WTC11 (cell line): ENCODE data around the gene PXYLP1. TPM values are rescaled to one million over a fixed set of nuclear protein-coding genes. Genes with fewer than 3 reads are reported as not detected.

Source experiments
- ATAC-seq: fragments of 200-7000 bp; cut with Tn5 transposase; 2 replicates; pipeline ENCODE4 v1.10.0; 2021; ENCODE audit warnings: mild to moderate bottlenecking, moderate library complexity
- CTCF ChIA-PET: fragments of 300-600 bp; sonication (Branson Sonifier 250); formaldehyde crosslinking; loops from one replicate; lab custom pipeline; 2021; ENCODE audit warnings: antibody characterized with exemption; lab: Charles Lee
- POLR2A ChIA-PET: fragments of 350-600 bp; sonication (Branson Sonifier 250); formaldehyde crosslinking; loops from one replicate; lab custom pipeline; 2021; ENCODE audit warnings: antibody characterized with exemption; lab: Charles Lee
- DNase-seq: peaks from one replicate; pipeline ENCODE4 v3.0.0; 2021; ENCODE audit warnings: low spot score
- H3K27ac Mint-ChIP-seq: 2 replicates; pipeline ENCODE4 v1.8.0; 2021; ENCODE audit warnings: mixed read lengths
- H3K27me3 Mint-ChIP-seq: 2 replicates; pipeline ENCODE4 v1.8.0; 2021; ENCODE audit warnings: low read depth, mild to moderate bottlenecking, moderate library complexity, mixed read lengths
- H3K36me3 Mint-ChIP-seq: 2 replicates; pipeline ENCODE4 v1.8.0; 2021; ENCODE audit warnings: mixed read lengths
- H3K4me1 Mint-ChIP-seq: 2 replicates; pipeline ENCODE4 v1.8.0; 2022; ENCODE audit warnings: mixed read lengths
- H3K4me3 Mint-ChIP-seq: 2 replicates; pipeline ENCODE4 v1.8.0; 2021; ENCODE audit warnings: mild to moderate bottlenecking, moderate library complexity, mixed read lengths
- H3K9me3 Mint-ChIP-seq: 2 replicates; pipeline ENCODE4 v1.8.0; 2021; ENCODE audit warnings: mixed read lengths
- ATF1 ChIP-seq: sonication (generic); formaldehyde crosslinking; IDR thresholded peaks from 2 replicates; pipeline ENCODE4 v1.8.1; 2023; ENCODE audit warnings: mild to moderate bottlenecking, moderate library complexity, missing genetic modification reagents
- EMX1 ChIP-seq: fragments of 250-450 bp; sonication (Bioruptor Pico); IDR thresholded peaks from 2 replicates; pipeline ENCODE4 v1.8.0; 2021; ENCODE audit warnings: mild to moderate bottlenecking
- ETV6 ChIP-seq: sonication (generic); formaldehyde crosslinking; IDR thresholded peaks from 2 replicates; pipeline ENCODE4 v1.8.1; 2022; ENCODE audit warnings: mild to moderate bottlenecking, missing genetic modification reagents
- GABPB1 ChIP-seq: sonication (generic); formaldehyde crosslinking; IDR thresholded peaks from 2 replicates; pipeline ENCODE4 v1.8.1; 2023; ENCODE audit warnings: mild to moderate bottlenecking, missing genetic modification reagents
- KAT7 ChIP-seq: sonication (generic); formaldehyde crosslinking; IDR thresholded peaks from 2 replicates; pipeline ENCODE4 v1.8.1; 2023; ENCODE audit warnings: missing genetic modification reagents, mild to moderate bottlenecking, borderline replicate concordance
- NFE2L1 ChIP-seq: sonication (generic); formaldehyde crosslinking; IDR thresholded peaks from 2 replicates; pipeline ENCODE4 v1.8.1; 2023; ENCODE audit warnings: missing genetic modification reagents
- NR1H2 ChIP-seq: sonication (generic); formaldehyde crosslinking; IDR thresholded peaks from 2 replicates; pipeline ENCODE4 v1.9.0; 2021; ENCODE audit warnings: mild to moderate bottlenecking, moderate library complexity, missing genetic modification reagents
- NR3C1 ChIP-seq: sonication (generic); formaldehyde crosslinking; conservative IDR thresholded peaks from 2 replicates; pipeline ENCODE4 v1.8.1; 2023; ENCODE audit warnings: low read depth, mild to moderate bottlenecking, missing genetic modification reagents
- OVOL2 ChIP-seq: fragments of 250-450 bp; sonication (Bioruptor Pico); IDR thresholded peaks from 2 replicates; pipeline ENCODE4 v1.9.0; 2021; ENCODE audit warnings: mild to moderate bottlenecking, borderline replicate concordance
- SP1 ChIP-seq: sonication (generic); formaldehyde crosslinking; conservative IDR thresholded peaks from 2 replicates; pipeline ENCODE4 v1.8.1; 2022; ENCODE audit warnings: missing genetic modification reagents
- ZBTB21 ChIP-seq: sonication (generic); formaldehyde crosslinking; IDR thresholded peaks from 2 replicates; pipeline ENCODE4 v1.8.1; 2023; ENCODE audit warnings: mild to moderate bottlenecking, missing genetic modification reagents, borderline replicate concordance
- ZNF121 ChIP-seq: sonication (generic); formaldehyde crosslinking; IDR thresholded peaks from 2 replicates; pipeline ENCODE4 v1.8.0; 2023; ENCODE audit warnings: missing genetic modification reagents
- ZNF232 ChIP-seq: sonication (generic); formaldehyde crosslinking; IDR thresholded peaks from 2 replicates; pipeline ENCODE4 v1.8.0; 2022; ENCODE audit warnings: mild to moderate bottlenecking, missing genetic modification reagents
- ZNF396 ChIP-seq: fragments of 250-450 bp; sonication (Bioruptor Pico); IDR thresholded peaks from 2 replicates; pipeline ENCODE4 v1.8.0; 2021; ENCODE audit warnings: mild to moderate bottlenecking, moderate library complexity, borderline replicate concordance
- ZNF671 ChIP-seq: fragments of 250-450 bp; sonication (Bioruptor Pico); IDR thresholded peaks from 2 replicates; pipeline ENCODE4 v1.8.0; 2021; ENCODE audit warnings: mild to moderate bottlenecking
- total RNA-seq: library from RNA; stranded (reverse); gene quantifications from 3 replicates; pipeline ENCODE4 v1.2.3, GENCODE V29; 2021
- TF ChIP-seq, protein P1 (sequence below): sonication (generic); formaldehyde crosslinking; IDR thresholded peaks from 2 replicates; pipeline ENCODE4 v1.8.1; 2023; ENCODE audit warnings: mild to moderate bottlenecking, missing genetic modification reagents, moderate library complexity
- TF ChIP-seq, protein P2 (sequence below): sonication (generic); formaldehyde crosslinking; IDR thresholded peaks from 2 replicates; pipeline ENCODE4 v1.8.1; 2023; ENCODE audit warnings: mild to moderate bottlenecking, moderate library complexity, missing genetic modification reagents
- TF ChIP-seq, protein P3 (sequence below): sonication (generic); formaldehyde crosslinking; IDR thresholded peaks from 2 replicates; pipeline ENCODE4 v1.8.1; 2023; ENCODE audit warnings: mild to moderate bottlenecking, missing genetic modification reagents
- TF ChIP-seq, protein P4 (sequence below): fragments of 250-450 bp; sonication (Bioruptor Pico); IDR thresholded peaks from 2 replicates; pipeline ENCODE4 v1.9.0; 2021; ENCODE audit warnings: mild to moderate bottlenecking
- TF ChIP-seq, protein P5 (sequence below): sonication (generic); formaldehyde crosslinking; IDR thresholded peaks from 2 replicates; pipeline ENCODE4 v1.8.0; 2022; ENCODE audit warnings: mild to moderate bottlenecking, missing genetic modification reagents
- TF ChIP-seq, protein P6 (sequence below): sonication (generic); formaldehyde crosslinking; IDR thresholded peaks from 2 replicates; pipeline ENCODE4 v1.8.0; 2023; ENCODE audit warnings: mild to moderate bottlenecking, missing genetic modification reagents
- TF ChIP-seq, protein P7 (sequence below): sonication (generic); formaldehyde crosslinking; conservative IDR thresholded peaks from 2 replicates; pipeline ENCODE4 v1.8.1; 2022; ENCODE audit warnings: mild to moderate bottlenecking, missing genetic modification reagents
- TF ChIP-seq, protein P8 (sequence below): fragments of 250-450 bp; sonication (Bioruptor Pico); IDR thresholded peaks from 2 replicates; pipeline ENCODE4 v1.9.0; 2021; ENCODE audit warnings: mild to moderate bottlenecking

PXYLP1 gene
- total RNA-seq, 1 experiment from 2014 or later = 20.1 TPM

DNA sequence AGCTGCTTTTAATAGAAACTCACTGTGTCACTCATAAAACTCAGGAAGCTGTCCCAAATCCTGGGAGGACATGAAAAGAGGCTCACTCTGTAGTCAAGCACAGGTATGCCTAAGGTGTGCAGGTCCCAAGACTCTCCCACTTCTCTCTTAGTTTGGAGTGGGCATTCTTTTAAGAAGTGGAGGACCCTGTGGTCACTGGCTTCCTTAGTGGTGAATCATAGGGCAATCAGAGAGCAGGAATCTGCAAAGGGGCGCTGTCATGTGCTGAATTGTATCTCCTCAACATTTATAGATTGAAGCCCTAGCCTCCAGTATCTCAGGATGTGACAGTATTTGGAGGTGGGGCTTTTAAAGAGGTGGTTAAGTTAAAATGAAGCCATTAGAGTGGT is 89.5 kb downstream of the PXYLP1 start:
- CTCF ChIA-PET = interaction anchor here (3.8 kb wide), 1 partner anchor 12 kb away, joined by 9 read pairs; no protein-coding TSS in a partner anchor
- no peak overlapping the region for H3K27ac Mint-ChIP-seq
- POLR2A ChIA-PET = no interaction called here
- H3K9me3 Mint-ChIP-seq = peaks cover 31% of the 10 kb centered on the region
- no peak for TF ChIP-seq SP1 (CRISPR knock-in tag)
- no peak for TF ChIP-seq ATF1 (CRISPR knock-in tag)
- TF ChIP-seq, protein P1, sequence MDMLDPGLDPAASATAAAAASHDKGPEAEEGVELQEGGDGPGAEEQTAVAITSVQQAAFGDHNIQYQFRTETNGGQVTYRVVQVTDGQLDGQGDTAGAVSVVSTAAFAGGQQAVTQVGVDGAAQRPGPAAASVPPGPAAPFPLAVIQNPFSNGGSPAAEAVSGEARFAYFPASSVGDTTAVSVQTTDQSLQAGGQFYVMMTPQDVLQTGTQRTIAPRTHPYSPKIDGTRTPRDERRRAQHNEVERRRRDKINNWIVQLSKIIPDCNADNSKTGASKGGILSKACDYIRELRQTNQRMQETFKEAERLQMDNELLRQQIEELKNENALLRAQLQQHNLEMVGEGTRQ (CRISPR knock-in tag) = no peak
- TF ChIP-seq, protein P2, sequence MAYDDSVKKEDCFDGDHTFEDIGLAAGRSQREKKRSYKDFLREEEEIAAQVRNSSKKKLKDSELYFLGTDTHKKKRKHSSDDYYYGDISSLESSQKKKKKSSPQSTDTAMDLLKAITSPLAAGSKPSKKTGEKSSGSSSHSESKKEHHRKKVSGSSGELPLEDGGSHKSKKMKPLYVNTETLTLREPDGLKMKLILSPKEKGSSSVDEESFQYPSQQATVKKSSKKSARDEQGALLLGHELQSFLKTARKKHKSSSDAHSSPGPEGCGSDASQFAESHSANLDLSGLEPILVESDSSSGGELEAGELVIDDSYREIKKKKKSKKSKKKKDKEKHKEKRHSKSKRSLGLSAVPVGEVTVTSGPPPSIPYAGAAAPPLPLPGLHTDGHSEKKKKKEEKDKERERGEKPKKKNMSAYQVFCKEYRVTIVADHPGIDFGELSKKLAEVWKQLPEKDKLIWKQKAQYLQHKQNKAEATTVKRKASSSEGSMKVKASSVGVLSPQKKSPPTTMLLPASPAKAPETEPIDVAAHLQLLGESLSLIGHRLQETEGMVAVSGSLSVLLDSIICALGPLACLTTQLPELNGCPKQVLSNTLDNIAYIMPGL (CRISPR knock-in tag) = no peak
- no peak for TF ChIP-seq EMX1 (CRISPR knock-in tag)
- TF ChIP-seq NFE2L1 (CRISPR knock-in tag) = no peak
- no peak for TF ChIP-seq ZNF671 (CRISPR knock-in tag)
- no peak for TF ChIP-seq ZNF396 (CRISPR knock-in tag)
- TF ChIP-seq, protein P3, sequence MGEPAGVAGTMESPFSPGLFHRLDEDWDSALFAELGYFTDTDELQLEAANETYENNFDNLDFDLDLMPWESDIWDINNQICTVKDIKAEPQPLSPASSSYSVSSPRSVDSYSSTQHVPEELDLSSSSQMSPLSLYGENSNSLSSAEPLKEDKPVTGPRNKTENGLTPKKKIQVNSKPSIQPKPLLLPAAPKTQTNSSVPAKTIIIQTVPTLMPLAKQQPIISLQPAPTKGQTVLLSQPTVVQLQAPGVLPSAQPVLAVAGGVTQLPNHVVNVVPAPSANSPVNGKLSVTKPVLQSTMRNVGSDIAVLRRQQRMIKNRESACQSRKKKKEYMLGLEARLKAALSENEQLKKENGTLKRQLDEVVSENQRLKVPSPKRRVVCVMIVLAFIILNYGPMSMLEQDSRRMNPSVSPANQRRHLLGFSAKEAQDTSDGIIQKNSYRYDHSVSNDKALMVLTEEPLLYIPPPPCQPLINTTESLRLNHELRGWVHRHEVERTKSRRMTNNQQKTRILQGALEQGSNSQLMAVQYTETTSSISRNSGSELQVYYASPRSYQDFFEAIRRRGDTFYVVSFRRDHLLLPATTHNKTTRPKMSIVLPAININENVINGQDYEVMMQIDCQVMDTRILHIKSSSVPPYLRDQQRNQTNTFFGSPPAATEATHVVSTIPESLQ (CRISPR knock-in tag) = no peak
- TF ChIP-seq, protein P4, sequence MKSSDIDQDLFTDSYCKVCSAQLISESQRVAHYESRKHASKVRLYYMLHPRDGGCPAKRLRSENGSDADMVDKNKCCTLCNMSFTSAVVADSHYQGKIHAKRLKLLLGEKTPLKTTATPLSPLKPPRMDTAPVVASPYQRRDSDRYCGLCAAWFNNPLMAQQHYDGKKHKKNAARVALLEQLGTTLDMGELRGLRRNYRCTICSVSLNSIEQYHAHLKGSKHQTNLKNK = no peak
- no peak for TF ChIP-seq GABPB1 (CRISPR knock-in tag)
- TF ChIP-seq NR1H2 = no peak
- no peak for TF ChIP-seq ZNF121 (CRISPR knock-in tag)
- TF ChIP-seq, protein P5, sequence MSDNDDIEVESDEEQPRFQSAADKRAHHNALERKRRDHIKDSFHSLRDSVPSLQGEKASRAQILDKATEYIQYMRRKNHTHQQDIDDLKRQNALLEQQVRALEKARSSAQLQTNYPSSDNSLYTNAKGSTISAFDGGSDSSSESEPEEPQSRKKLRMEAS = no peak
- TF ChIP-seq, protein P6, sequence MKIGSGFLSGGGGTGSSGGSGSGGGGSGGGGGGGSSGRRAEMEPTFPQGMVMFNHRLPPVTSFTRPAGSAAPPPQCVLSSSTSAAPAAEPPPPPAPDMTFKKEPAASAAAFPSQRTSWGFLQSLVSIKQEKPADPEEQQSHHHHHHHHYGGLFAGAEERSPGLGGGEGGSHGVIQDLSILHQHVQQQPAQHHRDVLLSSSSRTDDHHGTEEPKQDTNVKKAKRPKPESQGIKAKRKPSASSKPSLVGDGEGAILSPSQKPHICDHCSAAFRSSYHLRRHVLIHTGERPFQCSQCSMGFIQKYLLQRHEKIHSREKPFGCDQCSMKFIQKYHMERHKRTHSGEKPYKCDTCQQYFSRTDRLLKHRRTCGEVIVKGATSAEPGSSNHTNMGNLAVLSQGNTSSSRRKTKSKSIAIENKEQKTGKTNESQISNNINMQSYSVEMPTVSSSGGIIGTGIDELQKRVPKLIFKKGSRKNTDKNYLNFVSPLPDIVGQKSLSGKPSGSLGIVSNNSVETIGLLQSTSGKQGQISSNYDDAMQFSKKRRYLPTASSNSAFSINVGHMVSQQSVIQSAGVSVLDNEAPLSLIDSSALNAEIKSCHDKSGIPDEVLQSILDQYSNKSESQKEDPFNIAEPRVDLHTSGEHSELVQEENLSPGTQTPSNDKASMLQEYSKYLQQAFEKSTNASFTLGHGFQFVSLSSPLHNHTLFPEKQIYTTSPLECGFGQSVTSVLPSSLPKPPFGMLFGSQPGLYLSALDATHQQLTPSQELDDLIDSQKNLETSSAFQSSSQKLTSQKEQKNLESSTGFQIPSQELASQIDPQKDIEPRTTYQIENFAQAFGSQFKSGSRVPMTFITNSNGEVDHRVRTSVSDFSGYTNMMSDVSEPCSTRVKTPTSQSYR (CRISPR knock-in tag) = no peak
- TF ChIP-seq ZBTB21 (CRISPR knock-in tag) = no peak
- ATAC-seq (no peak), DNase-seq (no peak)
- H3K27me3 Mint-ChIP-seq = no peaks in the 10 kb centered on the region; the same call in 1 of the 2 replicates
- peaks cover 16% of the 10 kb centered on the region for H3K4me1 Mint-ChIP-seq
- peaks cover 16% of the 10 kb centered on the region for H3K36me3 Mint-ChIP-seq
- H3K4me3 Mint-ChIP-seq = no peak overlapping the region

DNA sequence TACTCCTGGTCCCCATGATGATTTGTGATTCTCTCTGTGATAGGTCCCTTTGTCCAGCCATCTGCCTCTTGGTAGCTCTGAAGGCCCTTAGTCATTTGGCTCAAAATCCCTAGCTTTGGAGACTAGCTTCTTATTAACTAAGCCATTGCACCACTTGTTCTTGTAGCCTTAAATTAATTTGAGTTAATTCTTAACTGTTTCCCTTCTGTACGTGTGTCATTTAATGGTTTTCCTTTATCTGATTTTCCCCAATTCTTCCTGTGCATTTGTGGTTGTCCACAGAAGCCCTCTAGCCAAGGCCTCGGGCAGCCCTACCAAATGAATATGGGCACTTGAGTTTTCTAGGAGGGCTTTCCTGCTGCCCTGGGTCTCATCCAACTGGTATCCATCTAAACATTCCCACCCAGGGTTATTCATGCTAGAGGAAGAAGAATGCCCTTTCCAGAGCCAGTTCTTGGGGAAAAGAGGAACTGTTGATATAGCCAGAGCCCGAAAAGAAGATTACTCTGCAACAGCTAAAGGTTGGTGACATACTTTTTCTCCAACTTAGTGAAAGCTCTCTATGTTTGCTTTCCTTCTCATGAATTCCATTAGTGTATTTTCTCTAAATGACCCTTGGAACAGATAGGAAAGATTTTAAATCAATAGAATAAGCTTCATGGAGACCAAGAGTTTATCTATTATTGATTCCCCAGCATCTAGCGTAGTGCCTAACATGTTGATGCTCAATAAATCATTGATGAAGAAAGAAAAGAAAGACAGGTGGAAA is 92.5 kb downstream of the PXYLP1 start:
- Mint-ChIP-seq H3K4me1 (peaks cover 29% of the 10 kb centered on the region), H3K27ac (no peak overlapping the region), H3K4me3 (no peak overlapping the region), H3K36me3 (peaks cover 7% of the 10 kb centered on the region), H3K27me3 (no peaks in the 10 kb centered on the region; the same call in 1 of the 2 replicates), H3K9me3 (peaks cover 16% of the 10 kb centered on the region)
- ATAC-seq (no peak), DNase-seq (no peak)
- ChIA-PET CTCF (interaction anchor here (0.6 to 3.8 kb wide), 4 partner anchors 12 to 130 kb away, joined by 3 to 16 read pairs (median 8); partner anchors contain the start of gene PXYLP1), POLR2A (interaction anchor here (0.6 kb wide), 1 partner anchor 10 kb away, joined by 3 read pairs; no protein-coding TSS in a partner anchor)
- TF ChIP-seq, protein P7, sequence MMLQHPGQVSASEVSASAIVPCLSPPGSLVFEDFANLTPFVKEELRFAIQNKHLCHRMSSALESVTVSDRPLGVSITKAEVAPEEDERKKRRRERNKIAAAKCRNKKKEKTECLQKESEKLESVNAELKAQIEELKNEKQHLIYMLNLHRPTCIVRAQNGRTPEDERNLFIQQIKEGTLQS (CRISPR knock-in tag) = no peak
- TF ChIP-seq SP1 (CRISPR knock-in tag) (no peak), ZNF232 (CRISPR knock-in tag) (no peak), ZNF671 (CRISPR knock-in tag) (no peak), NR3C1 (CRISPR knock-in tag) (no peak), KAT7 (no peak), ETV6 (CRISPR knock-in tag) (no peak), OVOL2 (no peak)
- TF ChIP-seq, protein P5 = no peak
- TF ChIP-seq, protein P8, sequence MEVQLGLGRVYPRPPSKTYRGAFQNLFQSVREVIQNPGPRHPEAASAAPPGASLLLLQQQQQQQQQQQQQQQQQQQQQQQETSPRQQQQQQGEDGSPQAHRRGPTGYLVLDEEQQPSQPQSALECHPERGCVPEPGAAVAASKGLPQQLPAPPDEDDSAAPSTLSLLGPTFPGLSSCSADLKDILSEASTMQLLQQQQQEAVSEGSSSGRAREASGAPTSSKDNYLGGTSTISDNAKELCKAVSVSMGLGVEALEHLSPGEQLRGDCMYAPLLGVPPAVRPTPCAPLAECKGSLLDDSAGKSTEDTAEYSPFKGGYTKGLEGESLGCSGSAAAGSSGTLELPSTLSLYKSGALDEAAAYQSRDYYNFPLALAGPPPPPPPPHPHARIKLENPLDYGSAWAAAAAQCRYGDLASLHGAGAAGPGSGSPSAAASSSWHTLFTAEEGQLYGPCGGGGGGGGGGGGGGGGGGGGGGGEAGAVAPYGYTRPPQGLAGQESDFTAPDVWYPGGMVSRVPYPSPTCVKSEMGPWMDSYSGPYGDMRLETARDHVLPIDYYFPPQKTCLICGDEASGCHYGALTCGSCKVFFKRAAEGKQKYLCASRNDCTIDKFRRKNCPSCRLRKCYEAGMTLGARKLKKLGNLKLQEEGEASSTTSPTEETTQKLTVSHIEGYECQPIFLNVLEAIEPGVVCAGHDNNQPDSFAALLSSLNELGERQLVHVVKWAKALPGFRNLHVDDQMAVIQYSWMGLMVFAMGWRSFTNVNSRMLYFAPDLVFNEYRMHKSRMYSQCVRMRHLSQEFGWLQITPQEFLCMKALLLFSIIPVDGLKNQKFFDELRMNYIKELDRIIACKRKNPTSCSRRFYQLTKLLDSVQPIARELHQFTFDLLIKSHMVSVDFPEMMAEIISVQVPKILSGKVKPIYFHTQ (CRISPR knock-in tag) = no peak
